OCI-LY1 (cell line): ENCODE data around the gene MACROD1.
"Not testable (repeated sequence)": the region's sequence is repeated elsewhere in the genome, so short reads cannot be mapped to it uniquely, and the experiment has no call there.

ENCODE experiments used
- H2AFZ ChIP-seq: fragments of 200-600 bp; sonication (generic), shearing (Covaris generic); 2 replicates; pipeline ENCODE4 v1.6.0; 2014; ENCODE audit warnings: antibody characterized with exemption, mild to moderate bottlenecking, low read length
- H3F3A ChIP-seq: fragments of 200-600 bp; sonication (generic), shearing (Covaris generic); 2 replicates; pipeline ENCODE4 v1.6.0; 2014; ENCODE audit warnings: mild to moderate bottlenecking, antibody characterized with exemption, low read length, moderate library complexity; ENCODE audit not compliant: insufficient read depth
- H3K27ac ChIP-seq: fragments of 200-600 bp; sonication (generic); 2 replicates; pipeline ENCODE4 v1.5.1; 2014; ENCODE audit warnings: low read length, mixed run types, mild to moderate bottlenecking, low read depth; ENCODE audit not compliant: poor library complexity, severe bottlenecking
- H3K27me3 ChIP-seq: fragments of 200-600 bp; sonication (generic); 2 replicates; pipeline ENCODE4 v1.6.0; 2014; ENCODE audit warnings: antibody characterized with exemption, mild to moderate bottlenecking, low read length, moderate library complexity; ENCODE audit not compliant: insufficient read depth
- H3K36me3 ChIP-seq: fragments of 200-600 bp; sonication (generic); 2 replicates; pipeline ENCODE4 v1.6.1; 2014; ENCODE audit warnings: mild to moderate bottlenecking, antibody characterized with exemption, low read length, moderate library complexity, mixed read lengths; ENCODE audit not compliant: insufficient read depth
- H3K4me1 ChIP-seq: fragments of 200-600 bp; sonication (generic); 2 replicates; pipeline ENCODE4 v1.5.1; 2014; ENCODE audit warnings: mild to moderate bottlenecking, low read length, moderate library complexity; ENCODE audit not compliant: insufficient read depth, severe bottlenecking
- H3K4me2 ChIP-seq: fragments of 200-600 bp; sonication (generic), shearing (Covaris generic); 2 replicates; pipeline ENCODE4 v1.6.1; 2014; ENCODE audit warnings: low read length
- H3K4me3 ChIP-seq: fragments of 200-600 bp; sonication (generic); 2 replicates; pipeline ENCODE4 v1.5.1; 2014; ENCODE audit warnings: low read length, low read depth, mild to moderate bottlenecking, mixed read lengths; ENCODE audit not compliant: poor library complexity, severe bottlenecking
- H3K79me2 ChIP-seq: fragments of 200-600 bp; shearing (Covaris generic); 2 replicates; pipeline ENCODE4 v1.6.1; 2016; ENCODE audit warnings: mixed run types, low read length, mixed read lengths; ENCODE audit not compliant: insufficient read depth
- H3K9ac ChIP-seq: fragments of 200-600 bp; sonication (generic), shearing (Covaris generic); 2 replicates; pipeline ENCODE4 v1.6.1; 2014; ENCODE audit warnings: mild to moderate bottlenecking, low read length, mixed read lengths
- H3K9me2 ChIP-seq: fragments of 200-600 bp; sonication (generic), shearing (Covaris generic); 2 replicates; pipeline ENCODE4 v1.6.1; 2014; ENCODE audit warnings: low read depth, mild to moderate bottlenecking, low read length, mixed read lengths
- H3K9me3 ChIP-seq: fragments of 200-600 bp; shearing (Covaris generic); 2 replicates; pipeline ENCODE4 v1.6.1; 2014; ENCODE audit warnings: low read length, mixed read lengths
- H4K20me1 ChIP-seq: fragments of 200-600 bp; sonication (generic), shearing (Covaris generic); 2 replicates; pipeline ENCODE4 v1.6.0; 2016; ENCODE audit warnings: mild to moderate bottlenecking, low read length; ENCODE audit not compliant: insufficient read depth
- CTCF ChIP-seq: fragments of 200-600 bp; sonication (generic), shearing (Covaris generic); IDR thresholded peaks from 2 replicates; pipeline ENCODE4 v1.5.1; 2017; ENCODE audit warnings: mild to moderate bottlenecking, antibody characterized with exemption, low read length, moderate library complexity, mixed read lengths
- EZH2 ChIP-seq: fragments of 200-600 bp; sonication (generic), shearing (Covaris generic); IDR thresholded peaks from 2 replicates; pipeline ENCODE4 v1.8.0; 2017; ENCODE audit warnings: borderline replicate concordance, mixed run types, mild to moderate bottlenecking, antibody characterized with exemption, low read length, moderate library complexity, mixed read lengths

The MACROD1 gene

DNA sequence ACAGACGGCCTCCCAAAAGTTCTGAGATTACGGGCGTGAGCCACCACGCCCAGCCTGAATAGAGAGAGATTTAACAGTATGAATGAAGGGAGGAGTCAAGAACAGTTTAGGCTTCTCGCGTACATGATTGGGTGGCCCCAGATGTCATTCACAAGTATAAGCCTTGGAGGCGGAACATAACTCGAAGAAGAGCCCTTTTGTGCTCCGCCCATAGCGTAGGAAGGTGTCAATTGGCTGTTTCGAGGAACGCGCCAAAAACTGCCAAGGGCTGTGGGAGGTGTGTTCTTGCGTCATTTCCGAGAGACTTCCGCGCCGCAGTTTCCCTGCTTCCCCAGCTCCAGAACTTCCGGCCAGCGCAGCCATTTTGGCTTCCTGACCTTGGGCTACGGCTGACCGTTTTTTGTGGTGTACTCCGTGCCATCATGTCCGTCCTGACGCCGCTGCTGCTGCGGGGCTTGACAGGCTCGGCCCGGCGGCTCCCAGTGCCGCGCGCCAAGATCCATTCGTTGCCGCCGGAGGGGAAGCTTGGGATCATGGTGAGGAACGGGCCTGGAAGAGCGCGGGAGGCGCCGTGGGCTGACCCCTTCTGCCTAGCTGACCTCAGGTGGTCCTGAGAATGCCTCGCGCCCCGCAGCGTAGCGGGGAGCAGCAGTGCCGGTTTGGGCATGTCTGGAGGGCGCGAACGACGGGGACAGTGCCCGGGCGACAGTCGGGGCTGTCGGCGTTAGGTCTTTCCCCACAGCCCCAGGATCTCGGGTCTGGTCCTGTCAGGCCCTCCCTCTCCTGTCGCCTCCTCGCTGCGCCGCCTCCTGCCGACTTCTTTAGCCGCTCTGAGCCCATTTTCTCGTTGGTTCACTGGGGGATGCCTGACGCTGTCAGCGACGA lies 191.4 kb downstream of the MACROD1 start, which contains the start of gene COX8A:
Gene COX8A, plus strand, starts transcription at position 362 of the 885 bp plus-strand sequence. Its CDS starts 61 bp downstream, at position 423.
- no peak for TF ChIP-seq CTCF
- no peak for TF ChIP-seq EZH2
- peaks cover 3% of the 10 kb centered on the region; the same call in 1 of the 2 replicates for H3K36me3 ChIP-seq
- H3K27ac ChIP-seq, result peak within 1 kb of the TSS; percentile 66
- H3K27me3 ChIP-seq, result no peaks in the 10 kb centered on the region
- H3K4me3 ChIP-seq, result peak within 1 kb of the TSS; percentile 88
- H3K4me2 ChIP-seq, result peak within 1 kb of the TSS; percentile 67
- H3K9ac ChIP-seq, result peak within 1 kb of the TSS; percentile 95
- H3F3A ChIP-seq, result no peaks in the 10 kb centered on the region
- H3K9me2 ChIP-seq, result no peaks in the 10 kb centered on the region
- no peaks in the 10 kb centered on the region for H3K9me3 ChIP-seq
- H3K4me1 ChIP-seq, result peaks cover 23% of the 10 kb centered on the region
- no peaks in the 10 kb centered on the region for H4K20me1 ChIP-seq
- H2AFZ ChIP-seq, result no peak within 1 kb of the TSS
- H3K79me2 ChIP-seq, result peaks cover 11% of the 10 kb centered on the region; the same call in 1 of the 2 replicates

DNA sequence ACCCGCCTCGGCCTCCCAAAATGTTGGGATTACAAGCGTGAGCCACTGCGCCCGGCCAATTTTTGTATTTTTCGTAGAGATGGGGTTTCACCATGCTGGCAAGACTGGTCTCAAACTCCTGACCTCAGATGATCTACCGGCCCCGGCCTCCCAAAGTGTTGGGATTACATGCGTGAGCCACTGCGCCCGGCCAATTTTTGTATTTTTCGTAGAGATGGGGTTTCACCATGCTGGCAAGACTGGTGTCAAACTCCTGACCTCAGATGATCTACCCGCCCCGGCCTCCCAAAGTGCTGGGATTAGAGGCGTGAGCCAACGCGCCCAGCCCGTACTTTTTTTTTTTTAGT lies 192.0 kb downstream of the MACROD1 start:
- H4K20me1 ChIP-seq, H3K36me3 ChIP-seq, H2AFZ ChIP-seq, H3F3A ChIP-seq, H3K27ac ChIP-seq, H3K9me3 ChIP-seq, H3K27me3 ChIP-seq, H3K9ac ChIP-seq, H3K9me2 ChIP-seq: not testable (repeated sequence)
- H3K4me3 ChIP-seq, result peak overlapping the region; percentile 88
- H3K4me1 ChIP-seq, result peaks cover 23% of the 10 kb centered on the region
- peaks cover 11% of the 10 kb centered on the region; the same call in 1 of the 2 replicates for H3K79me2 ChIP-seq
- H3K4me2 ChIP-seq, result peak overlapping the region; percentile 48

- peaks cover 14% of the 10 kb centered on the region for H3K4me1 ChIP-seq
- H3K27ac ChIP-seq, result no peak overlapping the region
- no peaks in the 10 kb centered on the region for H3K9me2 ChIP-seq
- no peak overlapping the region for H3K4me2 ChIP-seq
- H3F3A ChIP-seq, result no peaks in the 10 kb centered on the region
- no peak overlapping the region for H3K9ac ChIP-seq
- H3K9me3 ChIP-seq, result no peaks in the 10 kb centered on the region
- H4K20me1 ChIP-seq, result no peaks in the 10 kb centered on the region
- H3K4me3 ChIP-seq, result no peak overlapping the region
- peaks cover 10% of the 10 kb centered on the region; the same call in 1 of the 2 replicates for H3K79me2 ChIP-seq
- H3K27me3 ChIP-seq, result no peaks in the 10 kb centered on the region
- TF ChIP-seq EZH2 (no peak), CTCF (no peak)
- H2AFZ ChIP-seq, result no peak overlapping the region
- H3K36me3 ChIP-seq, result no peaks in the 10 kb centered on the region
These were observed 195.0 kb downstream of the MACROD1 start for GRCh38 chr11:63970902-63971301.

DNA sequence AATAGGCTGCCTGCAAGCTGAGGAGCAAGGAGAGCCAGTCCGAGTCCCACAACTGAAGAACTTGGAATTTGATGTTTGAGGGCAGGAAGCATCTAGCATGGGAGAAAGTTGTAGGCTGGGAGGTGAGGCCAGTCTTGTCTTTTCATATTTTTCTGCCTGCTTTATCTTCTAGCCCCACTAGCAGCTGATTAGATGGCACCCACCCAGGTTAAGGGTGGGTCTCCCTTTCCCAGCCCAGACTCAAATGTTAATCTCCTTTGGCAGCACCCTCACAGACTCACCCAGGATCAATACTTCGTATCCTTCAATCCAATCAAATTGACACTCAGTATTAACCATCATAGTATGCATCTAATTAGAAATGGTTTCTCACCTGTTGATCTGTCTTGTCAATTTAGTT lies 196.5 kb downstream of the MACROD1 start:
- H3K36me3 ChIP-seq, result no peaks in the 10 kb centered on the region
- H3K4me3 ChIP-seq, result no peak overlapping the region
- H3K9me3 ChIP-seq, result no peaks in the 10 kb centered on the region
- H3K27me3 ChIP-seq, result no peaks in the 10 kb centered on the region
- no peak overlapping the region for H3K4me2 ChIP-seq
- no peaks in the 10 kb centered on the region for H3K9me2 ChIP-seq
- no peak overlapping the region for H3K9ac ChIP-seq
- H3K4me1 ChIP-seq, result peaks cover 9% of the 10 kb centered on the region
- H3K79me2 ChIP-seq, result no peaks in the 10 kb centered on the region
- H4K20me1 ChIP-seq, result no peaks in the 10 kb centered on the region
- no peak overlapping the region for H2AFZ ChIP-seq
- H3K27ac ChIP-seq, result no peak overlapping the region
- no peaks in the 10 kb centered on the region for H3F3A ChIP-seq
- TF ChIP-seq EZH2, result no peak
- no peak for TF ChIP-seq CTCF
